ENCODE measurements around the gene HSD17B12.

The HSD17B12 gene

DNA sequence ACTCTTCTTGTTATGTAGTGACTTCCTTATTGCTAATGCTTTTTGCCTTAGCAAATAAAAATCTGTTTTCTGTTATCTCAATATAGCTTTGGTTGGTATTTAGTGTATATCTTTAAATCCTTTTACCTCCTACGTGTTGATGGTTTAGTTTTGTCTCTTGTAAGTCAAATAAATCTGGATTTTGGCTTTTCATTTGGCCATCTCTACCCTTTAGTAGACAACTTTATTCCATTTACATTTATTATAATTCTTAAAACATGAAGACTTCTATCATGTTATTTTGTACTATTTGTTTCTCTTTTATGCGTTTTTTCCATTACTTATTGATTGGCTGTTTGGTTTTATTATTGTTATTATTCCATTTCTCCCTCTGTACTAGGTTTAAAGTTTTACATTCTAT lies 180.6 kb downstream of the HSD17B12 start:
- in situ Hi-C loops (cut with MboI; ENCODE audit: low sequenced_read_pairs), result no loop called here

DNA sequence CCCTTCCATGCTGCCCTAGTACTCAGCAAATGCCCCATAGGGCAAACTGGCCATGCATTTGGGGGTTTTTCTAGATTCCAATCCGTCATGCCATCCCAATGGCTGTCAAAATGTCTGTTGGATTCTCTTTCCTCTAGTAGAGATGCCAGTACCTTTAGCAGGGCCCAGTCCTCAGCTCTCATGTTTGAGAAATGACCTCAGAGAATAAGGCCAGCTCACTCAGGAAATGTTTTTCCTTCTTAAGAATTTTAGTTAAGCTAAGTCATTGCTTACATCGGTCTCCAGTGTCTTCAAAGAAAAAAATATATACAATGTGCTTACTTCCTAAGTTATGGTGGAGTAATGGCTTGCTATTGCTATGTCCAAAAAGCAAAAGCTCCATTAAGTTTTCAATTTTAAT lies 186.0 kb downstream of the HSD17B12 start:
- in situ Hi-C loops (cut with MboI; ENCODE audit: low sequenced_read_pairs), result no loop called here

DNA sequence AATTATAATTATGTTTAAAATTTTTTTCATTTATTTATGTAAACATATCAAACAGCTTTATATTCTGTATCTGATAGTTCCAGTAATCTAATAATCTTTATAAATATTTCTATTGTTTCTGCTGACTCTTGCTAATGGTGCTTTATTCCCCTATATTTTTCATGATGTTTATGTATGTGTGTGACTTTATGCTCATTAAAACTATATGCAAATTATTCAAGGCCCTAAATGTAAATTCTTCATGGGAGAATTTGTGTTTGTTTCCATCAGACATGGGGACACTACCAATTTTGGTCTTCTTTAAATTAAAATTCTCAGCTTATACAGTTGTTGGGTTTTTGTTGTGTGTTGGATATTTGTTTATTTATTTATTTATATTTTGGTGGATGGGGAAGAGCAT lies 186.4 kb downstream of the HSD17B12 start:
- in situ Hi-C loops (cut with MboI; ENCODE audit: low sequenced_read_pairs), result no loop called here

DNA sequence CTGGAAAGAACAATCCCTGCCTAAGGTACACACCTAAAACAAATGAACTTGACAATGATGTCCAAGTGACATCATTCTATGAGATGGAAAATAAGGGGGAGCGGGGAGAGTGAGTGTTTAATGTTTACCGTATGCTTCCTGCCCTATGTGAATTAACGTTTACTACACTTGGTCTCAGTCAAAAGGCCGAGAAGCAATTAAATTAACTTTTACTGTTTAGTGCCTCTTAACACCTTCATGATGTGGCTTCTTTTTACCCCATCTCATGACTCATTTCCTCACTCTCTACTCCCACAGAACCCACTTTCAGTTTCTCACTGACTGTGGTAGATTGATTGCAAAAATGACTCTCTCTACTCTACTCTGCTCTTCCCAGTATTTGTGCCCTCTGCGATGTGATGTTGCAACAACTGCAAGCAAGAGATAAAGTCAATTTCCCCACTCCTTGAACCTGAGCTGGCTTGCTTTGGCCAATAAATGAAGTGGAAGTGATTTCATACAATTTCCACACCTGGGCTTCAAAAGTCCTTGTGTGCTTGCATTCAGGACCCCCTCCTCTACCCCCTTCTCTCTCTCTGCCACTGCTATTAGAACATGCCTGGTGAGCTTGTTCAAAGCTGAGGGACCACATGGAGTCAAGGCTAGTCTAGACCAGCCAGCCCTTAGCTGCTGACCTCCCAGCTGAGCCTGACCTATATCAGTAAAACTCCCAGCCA lies 188.5 kb downstream of the HSD17B12 start:
- in situ Hi-C loops (cut with MboI; ENCODE audit: low sequenced_read_pairs), result no loop called here

DNA sequence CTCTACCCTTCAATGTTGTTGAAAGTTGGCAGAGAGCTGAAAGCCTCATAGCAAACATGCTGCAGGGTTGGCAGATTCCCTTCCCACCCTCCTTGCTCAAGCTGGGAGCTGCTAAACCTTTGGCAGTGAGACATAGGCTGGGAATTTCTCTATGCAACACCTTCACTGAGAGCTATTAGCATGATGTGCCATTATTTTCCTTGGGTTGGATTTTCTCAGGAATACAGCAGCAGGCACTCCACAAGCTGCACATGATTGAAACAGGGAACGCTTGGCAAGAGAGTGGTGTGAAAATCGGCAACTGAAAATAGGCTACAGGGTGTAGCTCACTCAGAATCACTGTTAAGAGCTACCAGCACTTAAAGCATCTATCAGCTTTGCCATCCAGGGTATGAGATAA lies 190.5 kb downstream of the HSD17B12 start:
- in situ Hi-C loops (cut with MboI; ENCODE audit: low sequenced_read_pairs), result no loop called here

DNA sequence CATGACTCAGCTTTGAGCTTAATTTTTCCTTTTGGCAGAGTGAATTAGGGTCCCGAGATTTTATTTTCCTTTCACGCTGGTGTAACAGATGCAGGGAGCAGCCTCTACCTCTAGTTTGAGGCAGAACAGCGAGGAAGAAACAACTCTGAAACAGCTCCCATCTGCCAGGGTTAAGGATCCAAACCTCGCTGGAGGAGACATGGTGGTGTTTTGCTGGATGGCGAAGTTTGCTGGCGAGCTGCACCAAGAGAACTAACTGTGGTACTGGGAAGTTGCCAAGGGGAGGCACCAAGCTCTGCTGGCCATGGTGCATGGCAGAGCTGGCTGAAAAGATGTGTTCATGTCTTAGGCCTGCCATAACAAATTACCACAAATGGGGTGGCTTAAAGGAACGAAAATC lies 192.5 kb downstream of the HSD17B12 start:
- in situ Hi-C loops (cut with MboI; ENCODE audit: low sequenced_read_pairs), result no loop called here

DNA sequence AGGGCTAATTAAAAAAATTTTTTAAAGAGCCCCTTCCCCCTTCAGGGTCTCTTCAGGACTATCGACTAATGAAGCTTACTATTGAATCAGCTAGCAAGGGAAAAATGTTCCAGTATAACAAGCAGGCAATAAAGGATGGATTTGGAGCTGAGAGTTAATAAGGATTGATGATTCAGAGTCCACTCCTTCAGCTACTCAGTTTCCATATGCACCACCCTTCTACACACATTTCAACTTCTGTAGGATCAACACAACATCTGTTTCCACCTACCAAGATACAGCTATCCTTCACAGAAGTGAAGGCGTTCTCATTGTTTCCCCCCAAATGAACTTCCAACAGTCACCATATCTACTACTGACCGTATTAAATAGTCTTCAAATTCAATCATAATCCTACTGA lies 193.5 kb downstream of the HSD17B12 start:
- in situ Hi-C loops (cut with MboI; ENCODE audit: low sequenced_read_pairs), result no loop called here

- in situ Hi-C loops (cut with MboI; ENCODE audit: low sequenced_read_pairs), result no loop called here
These were observed 194.2 kb downstream of the HSD17B12 start for GRCh38 chr11:43874738-43875137.

DNA sequence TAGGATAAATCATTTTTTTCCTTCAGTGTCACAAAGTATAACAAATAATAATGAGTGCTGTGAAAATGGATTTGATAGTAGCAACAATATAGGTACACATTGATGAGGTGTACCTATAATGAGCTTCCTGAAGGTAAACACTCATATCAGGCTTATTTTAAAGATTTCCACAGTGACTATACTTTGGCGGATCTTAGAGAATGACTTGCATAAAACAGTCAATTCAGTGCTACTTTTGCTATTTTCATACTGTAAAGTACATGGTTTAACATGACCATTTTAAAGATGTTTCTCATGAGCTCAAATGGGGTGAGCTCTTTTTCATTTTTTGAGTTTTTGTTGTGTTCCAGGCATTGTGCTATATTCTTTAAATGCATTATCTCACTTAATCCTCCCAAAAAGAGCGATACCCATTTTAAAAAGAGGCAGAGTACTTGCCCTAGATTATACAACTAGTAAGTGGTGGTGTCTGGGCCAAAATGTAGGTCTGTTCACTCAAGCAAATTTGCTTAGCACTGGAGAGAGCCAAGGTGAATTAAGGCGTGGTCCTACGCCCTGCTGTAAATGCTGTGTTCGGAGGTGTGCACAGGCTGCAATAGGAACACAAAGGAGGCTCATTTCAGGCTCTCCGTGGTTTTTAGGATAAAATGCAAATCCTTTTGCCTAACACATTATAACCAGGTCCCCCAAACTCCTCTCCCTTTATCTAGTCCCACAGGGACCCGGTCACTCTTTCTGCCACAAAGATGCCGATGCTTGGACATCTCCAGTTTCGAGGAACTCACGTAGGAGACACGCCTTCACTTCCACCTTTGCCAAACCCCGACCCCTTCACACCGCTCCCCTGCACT lies 199.5 kb downstream of the HSD17B12 start:
- in situ Hi-C loops (cut with MboI; ENCODE audit: low sequenced_read_pairs), result no loop called here

GRCh38 chr11:43880640-43881159 lies 200.2 kb downstream of the HSD17B12 start, which contains the start of gene ALKBH3:
ALKBH3 (plus strand) TSS chr11:43880831; CDS start chr11:43882653, 1,822 bp downstream.
- in situ Hi-C loops (cut with MboI; ENCODE audit: low sequenced_read_pairs), result no loop called here

- in situ Hi-C loops (cut with MboI; ENCODE audit: low sequenced_read_pairs), result no loop called here
These were observed 212.3 kb downstream of the HSD17B12 start for GRCh38 chr11:43892851-43893250.

GRCh38 chr11:43894546-43894945 lies 214.0 kb downstream of the HSD17B12 start:
- in situ Hi-C loops (cut with MboI; ENCODE audit: low sequenced_read_pairs), result no loop called here

DNA sequence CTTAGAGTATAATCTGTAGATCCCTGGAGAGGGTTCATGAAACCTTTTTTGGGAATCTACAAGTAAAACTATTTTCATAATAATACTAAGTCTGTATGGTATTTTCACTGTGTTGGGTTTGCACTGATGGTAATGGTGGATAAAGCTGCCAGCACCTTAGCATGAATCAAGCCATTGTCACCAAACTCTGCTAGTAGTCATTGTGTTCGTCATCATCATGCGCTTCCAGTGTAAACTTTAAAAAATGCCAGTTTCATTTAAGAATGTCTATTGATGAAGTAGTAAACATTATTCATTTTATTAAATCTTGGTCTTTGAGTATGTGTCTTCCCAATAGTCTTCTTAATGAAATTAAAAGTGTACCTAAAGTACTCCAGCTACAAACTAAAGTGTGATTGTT lies 215.1 kb downstream of the HSD17B12 start:
- in situ Hi-C loops (cut with MboI; ENCODE audit: low sequenced_read_pairs), result no loop called here

- in situ Hi-C loops (cut with MboI; ENCODE audit: low sequenced_read_pairs), result no loop called here
These were observed 218.0 kb downstream of the HSD17B12 start for GRCh38 chr11:43898574-43898973.

GRCh38 chr11:43899094-43899493 lies 218.6 kb downstream of the HSD17B12 start:
- in situ Hi-C loops (cut with MboI; ENCODE audit: low sequenced_read_pairs), result no loop called here

GRCh38 chr11:43901551-43901950 lies 221.0 kb downstream of the HSD17B12 start:
- in situ Hi-C loops (cut with MboI; ENCODE audit: low sequenced_read_pairs), result no loop called here

- in situ Hi-C loops (cut with MboI; ENCODE audit: low sequenced_read_pairs), result no loop called here
These were observed 222.5 kb downstream of the HSD17B12 start for GRCh38 chr11:43903078-43903477.

GRCh38 chr11:43903969-43904368 lies 223.4 kb downstream of the HSD17B12 start:
- in situ Hi-C loops (cut with MboI; ENCODE audit: low sequenced_read_pairs), result no loop called here

- in situ Hi-C loops (cut with MboI; ENCODE audit: low sequenced_read_pairs), result no loop called here
These were observed 224.4 kb downstream of the HSD17B12 start for GRCh38 chr11:43904742-43905535.

GRCh38 chr11:43905813-43906241 lies 225.3 kb downstream of the HSD17B12 start:
- in situ Hi-C loops (cut with MboI; ENCODE audit: low sequenced_read_pairs), result no loop called here
